Caco-2 (cell line): ENCODE measurements around the gene SMYD3. TPM values are rescaled to one million over a fixed set of nuclear protein-coding genes. Genes with fewer than 3 reads are reported as not detected.

ENCODE experiments used
- BruUV-seq: library from RNA; stranded (reverse); fragments of 400-500 nt; replicated peaks from 2 replicates; lab custom pipeline; 2021; lab: Mats Ljungman, UMichigan
- CTCF ChIA-PET: fragments of 300-600 bp; sonication (Branson Sonifier 250); formaldehyde crosslinking; loops from one replicate; lab custom pipeline; 2022; ENCODE audit warnings: antibody characterized with exemption; lab: Charles Lee
- POLR2A ChIA-PET: fragments of 300-600 bp; sonication (Branson Sonifier 250); formaldehyde crosslinking; loops from one replicate; lab custom pipeline; 2022; ENCODE audit warnings: antibody characterized with exemption; lab: Charles Lee
- DNase-seq, 2 experiments: peaks; one replicate each; pipeline versions ENCODE4 v3.0.0 to v3.0.0-alpha.2; 2020 to 2022
- H3K27me3 ChIP-seq: replicated peaks from 2 replicates; pipeline ENCODE4 v1.6.0; 2011; ENCODE audit warnings: low read length; ENCODE audit not compliant: control insufficient read depth, insufficient read depth
- H3K36me3 ChIP-seq: 2 replicates; pipeline ENCODE4 v1.5.1; 2011; ENCODE audit warnings: low read length; ENCODE audit not compliant: control insufficient read depth, insufficient read depth
- H3K4me1 ChIP-seq: fragments of 250-450 bp; sonication (Bioruptor Pico); 2 replicates; pipeline ENCODE4 v1.5.1; 2020; ENCODE audit warnings: mild to moderate bottlenecking
- H3K4me3 ChIP-seq: 2 replicates; pipeline ENCODE4 v1.5.1; 2011; ENCODE audit warnings: low read depth, mild to moderate bottlenecking, control low read depth, low read length
- H3K9me3 ChIP-seq: fragments of 250-450 bp; sonication (Bioruptor Pico); 2 replicates; pipeline ENCODE4 v1.5.1; 2020; ENCODE audit warnings: mild to moderate bottlenecking, moderate library complexity
- H3K27ac Mint-ChIP-seq: one replicate; pipeline ENCODE4 v1.8.0; 2022; ENCODE audit warnings: mixed read lengths; ENCODE audit not compliant: unreplicated experiment
- H3K27me3 Mint-ChIP-seq: one replicate; pipeline ENCODE4 v1.8.0; 2022; ENCODE audit warnings: mixed read lengths; ENCODE audit not compliant: insufficient read depth, unreplicated experiment
- H3K36me3 Mint-ChIP-seq: one replicate; pipeline ENCODE4 v1.8.0; 2022; ENCODE audit warnings: mild to moderate bottlenecking, mixed read lengths; ENCODE audit not compliant: insufficient read depth, unreplicated experiment
- H3K4me1 Mint-ChIP-seq: one replicate; pipeline ENCODE4 v1.8.0; 2022; ENCODE audit warnings: low read depth, mixed read lengths; ENCODE audit not compliant: unreplicated experiment
- H3K4me3 Mint-ChIP-seq: one replicate; pipeline ENCODE4 v1.8.0; 2022; ENCODE audit warnings: mild to moderate bottlenecking, moderate library complexity, mixed read lengths; ENCODE audit not compliant: unreplicated experiment
- H3K9me3 Mint-ChIP-seq: one replicate; pipeline ENCODE4 v1.8.0; 2022; ENCODE audit warnings: mixed read lengths; ENCODE audit not compliant: unreplicated experiment
- intact Hi-C: fragments of 100-400 bp; cut with micrococcal nuclease; formaldehyde crosslinking; loops from one replicate; pipeline ENCODE4 v1.10.0; 2022; ENCODE audit not compliant: unreplicated experiment
- total RNA-seq: library from RNA; stranded (reverse); gene quantifications from 2 replicates; pipeline ENCODE4 v1.2.3, GENCODE V29; 2022
- TF ChIP-seq, protein P1 (sequence below), 2 experiments: fragments of 200-600 bp in 1 of 2; IDR thresholded peaks; 1 replicate in 1 of 2; 2 replicates in 1 of 2; pipeline versions ENCODE4 v1.5.1 to v1.8.0; 2011 to 2022; ENCODE audit warnings: antibody characterized with exemption in 1 of 2, control low read depth in 1 of 2, inconsistent platforms in 1 of 2, low read depth in 1 of 2, low read length in 1 of 2, mild to moderate bottlenecking in 1 of 2, moderate library complexity in 1 of 2; ENCODE audit not compliant: insufficient read depth in 1 of 2, severe bottlenecking in 1 of 2, unreplicated experiment in 1 of 2

SMYD3 gene
- total RNA-seq, 1 experiment from 2014 or later = 33.0 TPM

- Histone ChIP-seq H3K9me3 (no peaks in the 10 kb centered on the region), H3K4me1 (peaks cover 4% of the 10 kb centered on the region; the same call in 1 of the 2 replicates), H3K27me3 (no peaks in the 10 kb centered on the region), H3K36me3 (no peaks in the 10 kb centered on the region), H3K4me3 (no peak overlapping the region)
- TF ChIP-seq, protein P1, sequence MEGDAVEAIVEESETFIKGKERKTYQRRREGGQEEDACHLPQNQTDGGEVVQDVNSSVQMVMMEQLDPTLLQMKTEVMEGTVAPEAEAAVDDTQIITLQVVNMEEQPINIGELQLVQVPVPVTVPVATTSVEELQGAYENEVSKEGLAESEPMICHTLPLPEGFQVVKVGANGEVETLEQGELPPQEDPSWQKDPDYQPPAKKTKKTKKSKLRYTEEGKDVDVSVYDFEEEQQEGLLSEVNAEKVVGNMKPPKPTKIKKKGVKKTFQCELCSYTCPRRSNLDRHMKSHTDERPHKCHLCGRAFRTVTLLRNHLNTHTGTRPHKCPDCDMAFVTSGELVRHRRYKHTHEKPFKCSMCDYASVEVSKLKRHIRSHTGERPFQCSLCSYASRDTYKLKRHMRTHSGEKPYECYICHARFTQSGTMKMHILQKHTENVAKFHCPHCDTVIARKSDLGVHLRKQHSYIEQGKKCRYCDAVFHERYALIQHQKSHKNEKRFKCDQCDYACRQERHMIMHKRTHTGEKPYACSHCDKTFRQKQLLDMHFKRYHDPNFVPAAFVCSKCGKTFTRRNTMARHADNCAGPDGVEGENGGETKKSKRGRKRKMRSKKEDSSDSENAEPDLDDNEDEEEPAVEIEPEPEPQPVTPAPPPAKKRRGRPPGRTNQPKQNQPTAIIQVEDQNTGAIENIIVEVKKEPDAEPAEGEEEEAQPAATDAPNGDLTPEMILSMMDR (IDR thresholded peaks at IDR 0.05; ENCODE audit: insufficient read depth in 1 of 2, low read depth in 1 of 2, low read length in 1 of 2, severe bottlenecking in 1 of 2, unreplicated experiment in 1 of 2) = peak in 1 of 2 experiments; percentile 26
- peaks cover 6% of the 10 kb centered on the region for H3K36me3 Mint-ChIP-seq
- no peaks in the 10 kb centered on the region for H3K27me3 Mint-ChIP-seq
- BruUV-seq = no TSS peak
- H3K27ac Mint-ChIP-seq = no peak overlapping the region
- peak in 1 of 2 experiments; percentile 10 for DNase-seq
- H3K4me1 Mint-ChIP-seq = peaks cover 18% of the 10 kb centered on the region
- intact Hi-C loops = loop anchor here (1.0 to 10.0 kb wide), 2 partner anchors 144 to 704 kb away; partner anchors contain the start of gene KIF26B
- H3K4me3 Mint-ChIP-seq = no peak overlapping the region
- POLR2A ChIA-PET = no interaction called here
- H3K9me3 Mint-ChIP-seq = peaks cover 11% of the 10 kb centered on the region
- CTCF ChIA-PET = interaction anchor here (0.9 to 1.4 kb wide), 2 partner anchors 14 to 706 kb away, joined by 4 read pairs; no protein-coding TSS in a partner anchor
These were observed 648.2 kb downstream of the SMYD3 start for GRCh38 chr1:245858722-245859492.

DNA sequence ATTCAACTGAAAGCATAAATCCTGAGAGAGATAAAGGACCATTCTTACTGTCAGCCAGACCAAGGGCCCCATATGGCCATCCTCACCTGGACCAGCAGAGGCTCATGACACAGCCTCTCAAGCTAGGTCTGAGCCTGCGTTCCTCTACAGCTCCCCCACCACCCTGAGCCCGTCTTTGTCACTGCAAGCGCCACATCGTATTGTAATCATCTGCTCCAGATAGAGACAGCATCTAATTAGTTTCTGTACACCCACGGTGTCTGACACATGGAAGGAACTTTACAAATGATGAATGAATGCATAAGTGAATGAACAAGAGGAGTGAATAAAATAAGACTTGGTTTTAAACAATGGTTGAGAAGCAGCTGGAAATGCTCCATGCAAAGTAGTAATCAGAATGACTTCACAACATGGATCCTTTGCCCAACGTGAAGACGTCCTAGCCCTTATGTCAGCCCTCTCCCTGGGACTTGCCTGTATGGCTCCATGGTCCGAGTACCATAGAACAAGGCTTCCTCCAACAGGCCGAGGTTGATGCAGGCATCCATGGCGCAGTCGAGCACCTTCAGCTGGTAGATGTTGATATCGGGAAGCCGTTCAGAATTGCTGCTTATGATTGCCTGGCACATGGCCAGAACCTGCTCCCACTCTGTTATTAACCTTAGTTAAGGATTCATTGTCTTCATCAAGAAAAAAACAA, 648.9 kb downstream of the SMYD3 start:
- TF ChIP-seq, protein P1 (IDR thresholded peaks at IDR 0.05; ENCODE audit: insufficient read depth in 1 of 2, low read depth in 1 of 2, low read length in 1 of 2, severe bottlenecking in 1 of 2, unreplicated experiment in 1 of 2) = no peak
- no peaks in the 10 kb centered on the region for H3K36me3 ChIP-seq
- Mint-ChIP-seq H3K27me3 (no peaks in the 10 kb centered on the region), H3K9me3 (peaks cover 16% of the 10 kb centered on the region), H3K4me1 (peaks cover 18% of the 10 kb centered on the region), H3K4me3 (no peak overlapping the region), H3K36me3 (peaks cover 10% of the 10 kb centered on the region), H3K27ac (no peak overlapping the region)
- intact Hi-C loops = loop anchor here (10.0 kb wide), 1 partner anchor 703 kb away; the partner anchor contains the start of gene KIF26B
- H3K9me3 ChIP-seq = no peaks in the 10 kb centered on the region
- no peak overlapping the region for H3K4me3 ChIP-seq
- CTCF ChIA-PET = interaction anchor here (0.9 to 1.4 kb wide), 3 partner anchors 15 to 705 kb away, joined by 4 to 6 read pairs (median 4); no protein-coding TSS in a partner anchor
- POLR2A ChIA-PET = no interaction called here
- no peaks in the 10 kb centered on the region for H3K27me3 ChIP-seq
- H3K4me1 ChIP-seq = peaks cover 4% of the 10 kb centered on the region; the same call in 1 of the 2 replicates
- DNase-seq = no peak
- no TSS peak for BruUV-seq

- BruUV-seq = no TSS peak
- no peak overlapping the region for H3K4me3 Mint-ChIP-seq
- intact Hi-C loops = loop anchor here (10.0 kb wide), 1 partner anchor 702 kb away; the partner anchor contains the start of gene KIF26B
- peaks cover 18% of the 10 kb centered on the region for H3K4me1 Mint-ChIP-seq
- Histone ChIP-seq H3K36me3 (no peaks in the 10 kb centered on the region), H3K4me3 (no peak overlapping the region), H3K9me3 (no peaks in the 10 kb centered on the region), H3K27me3 (no peaks in the 10 kb centered on the region), H3K4me1 (peaks cover 4% of the 10 kb centered on the region; the same call in 1 of the 2 replicates)
- ChIA-PET CTCF (interaction anchor here (1.4 kb wide), 1 partner anchor 46 kb away, joined by 6 read pairs; no protein-coding TSS in a partner anchor), POLR2A (no interaction called here)
- no peak overlapping the region for H3K27ac Mint-ChIP-seq
- no peaks in the 10 kb centered on the region for H3K27me3 Mint-ChIP-seq
- peaks cover 10% of the 10 kb centered on the region for H3K36me3 Mint-ChIP-seq
- TF ChIP-seq, protein P1 (IDR thresholded peaks at IDR 0.05; ENCODE audit: insufficient read depth in 1 of 2, low read depth in 1 of 2, low read length in 1 of 2, severe bottlenecking in 1 of 2, unreplicated experiment in 1 of 2) = no peak
- peaks cover 16% of the 10 kb centered on the region for H3K9me3 Mint-ChIP-seq
- peak; percentile 32 to 49 for DNase-seq
These were observed 650.0 kb downstream of the SMYD3 start for GRCh38 chr1:245856944-245857531.
